ENCODE data around the gene DNAAF8.

- TF ChIP-seq CTCF (conservative IDR thresholded peaks at IDR 0.05; ENCODE audit: low read depth, low read length) (no peak), POLR2A (IDR thresholded peaks at IDR 0.05; ENCODE audit: low read depth, low read length) (no peak), RAD21 (IDR thresholded peaks at IDR 0.05; ENCODE audit: low read length) (no peak), RFX5 (IDR thresholded peaks at IDR 0.05; ENCODE audit: low read depth, low read length) (no peak), CHD1 (IDR thresholded peaks at IDR 0.05; ENCODE audit: low read depth, low read length) (no peak), MAFK (IDR thresholded peaks at IDR 0.05; ENCODE audit: low read depth, low read length) (no peak), MAZ (IDR thresholded peaks at IDR 0.05; ENCODE audit: borderline replicate concordance, low read depth, low read length) (no peak)
Observed at GRCh38 chr16:4748682-4749411, 14.5 kb downstream of the DNAAF8 start.

All from IMR-90 (cell line).